Psoas muscle (tissue), 8 donors: Measurements from ENCODE around the gene TBC1D5. TPM values are rescaled to one million over a fixed set of nuclear protein-coding genes. Genes with fewer than 3 reads are reported as not detected.

ENCODE experiments used
- ATAC-seq, 4 donors: fragments of 200-7000 bp; cut with Tn5 transposase; one replicate each; pipeline ENCODE4 v1.9.1; 2020; ENCODE audit warnings: moderate library complexity in 3 of 4, mild to moderate bottlenecking in 2 of 4
- DNase-seq, 2 donors: peaks; one replicate each; pipeline ENCODE4 v3.0.0-alpha.2; 2020
- H3K27ac ChIP-seq: fragments of 200-600 bp; one replicate; pipeline ENCODE4 v1.8.0; 2022
- H3K27me3 ChIP-seq, 3 donors: fragments of 200-600 bp in 1 of 3; one replicate each; pipeline versions ENCODE4 v1.6.1 to v1.8.0; 2013 to 2022; ENCODE audit warnings: low read length in 2 of 3, mild to moderate bottlenecking in 2 of 3, moderate library complexity in 1 of 3; ENCODE audit not compliant: insufficient read depth in 3 of 3
- H3K36me3 ChIP-seq, 2 donors: fragments of 200-600 bp in 1 of 2; one replicate each; pipeline versions ENCODE4 v1.6.1 to v1.8.0; 2013 to 2022; ENCODE audit warnings: low read depth in 1 of 2, mild to moderate bottlenecking in 1 of 2, moderate library complexity in 1 of 2; ENCODE audit not compliant: insufficient read depth in 1 of 2
- H3K4me1 ChIP-seq: fragments of 200-600 bp; one replicate; pipeline ENCODE4 v1.8.0; 2022
- H3K4me3 ChIP-seq: fragments of 200-600 bp; one replicate; pipeline ENCODE4 v1.8.0; 2022; ENCODE audit warnings: mild to moderate bottlenecking
- H3K9me3 ChIP-seq: fragments of 200-600 bp; one replicate; pipeline ENCODE4 v1.8.0; 2022
- WGBS, 3 donors: extraction: QIAGEN DNeasy Blood & Tissue Kit; methylation state at CpG; one replicate each; pipeline versions ENCODE4 v1.1.6 to v1.1.7; 2013; 5-methylcytosine and 5-hydroxymethylcytosine counted together
- intact Hi-C, 2 donors: fragments of 100-400 bp; cut with DNase I; formaldehyde crosslinking; loops; one replicate each; pipeline versions ENCODE4 v1.11.0 to v1.14.2; 2022
- polyA plus RNA-seq, 3 donors: library from polyadenylated mRNA; stranded (reverse); fragments of 200-250 nt; gene quantifications; one replicate each; pipeline ENCODE4 v1.2.3, GENCODE V29; 2013
- total RNA-seq, 4 donors: library from RNA; stranded (reverse); fragmentation: NEBNext Ultra II Directional in 2 of 4; extraction: Animal tissue kit (Norgen Biotek cat#: 25700) in 2 of 4; gene quantifications; one replicate each; pipeline versions ENCODE4 v1.2.1 to v1.2.4, GENCODE V29; 2021 to 2023
- TF ChIP-seq, protein P1 (sequence below): fragments of 200-600 bp; IDR thresholded peaks from one replicate; pipeline ENCODE4 v1.8.0; 2022; ENCODE audit warnings: antibody characterized with exemption
- donor health status: healthy with polysubstance abuse.
- donor health status: DM: no; HTN: no; CAD: no; lungs with moderate emphysema.
- donor health status: Bipolar disorder and iron deficiency.
- donor health status: healthy.
- donor health status: DM: yes; HTN: yes; CAD: no.
- donor health status: DM: no; HTN: no; CAD: no.
- donor health status: DM: no; HTN: no; CAD: no.
- donor health status: DM: yes; HTN: yes; CAD: no.

The TBC1D5 gene
- total and polyA plus RNA-seq, 7 donors = 4.3 to 20.4 (median 13.3) TPM

DNA sequence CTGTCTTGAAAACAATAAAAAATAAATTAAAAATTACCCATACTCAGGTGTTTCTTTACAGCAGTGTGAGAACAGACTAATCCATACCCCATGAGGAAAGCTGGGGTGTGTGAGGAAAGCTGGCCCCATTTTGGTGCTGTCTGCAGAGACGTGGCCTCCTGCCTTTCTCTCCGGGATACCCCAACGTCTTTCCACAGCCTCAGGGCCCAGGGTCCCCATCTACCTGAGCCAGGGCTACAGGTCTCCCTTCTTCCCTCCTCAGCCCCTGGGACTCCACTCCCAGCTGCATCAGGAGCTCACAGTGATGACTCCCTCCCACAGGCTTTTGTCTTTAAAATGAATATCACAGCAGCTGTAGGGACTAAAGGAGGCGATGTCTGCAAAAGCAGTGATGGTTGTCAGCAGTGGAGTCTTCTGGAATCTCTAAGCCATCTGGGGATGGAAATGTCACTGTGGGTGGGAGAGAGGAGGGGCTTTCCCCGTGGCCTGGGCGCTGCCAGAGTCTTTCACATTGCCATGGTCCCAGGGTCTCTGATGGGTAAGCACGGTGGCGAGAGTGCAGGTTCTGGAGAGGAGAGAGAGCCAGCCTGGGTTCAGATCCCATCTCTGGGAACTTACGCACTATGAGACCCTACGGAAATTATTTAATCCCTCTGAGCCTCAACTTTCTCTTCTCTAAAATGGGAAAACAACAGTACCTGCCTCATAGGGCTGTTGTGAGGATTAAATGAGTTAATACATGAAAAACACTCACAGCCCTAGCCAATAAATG is 598.4 kb downstream of the TBC1D5 start:
- Histone ChIP-seq H3K9me3 (no peaks in the 10 kb centered on the region), H3K27me3 (no peaks in the 10 kb centered on the region), H3K27ac (peak overlapping the region; percentile 55), H3K4me1 (peaks cover 15% of the 10 kb centered on the region), H3K4me3 (no peak overlapping the region), H3K36me3 (no peaks in the 10 kb centered on the region)
- WGBS, 3 donors = 80 to 90% (median 84%) methylated on average over 10 of the region's 10 CpGs
- intact Hi-C loops = loop anchor here (5.0 to 10.0 kb wide), 3 partner anchors 48 to 539 kb away; partner anchors contain the start of gene DAZL (in 1 of the 2)
- TF ChIP-seq, protein P1, sequence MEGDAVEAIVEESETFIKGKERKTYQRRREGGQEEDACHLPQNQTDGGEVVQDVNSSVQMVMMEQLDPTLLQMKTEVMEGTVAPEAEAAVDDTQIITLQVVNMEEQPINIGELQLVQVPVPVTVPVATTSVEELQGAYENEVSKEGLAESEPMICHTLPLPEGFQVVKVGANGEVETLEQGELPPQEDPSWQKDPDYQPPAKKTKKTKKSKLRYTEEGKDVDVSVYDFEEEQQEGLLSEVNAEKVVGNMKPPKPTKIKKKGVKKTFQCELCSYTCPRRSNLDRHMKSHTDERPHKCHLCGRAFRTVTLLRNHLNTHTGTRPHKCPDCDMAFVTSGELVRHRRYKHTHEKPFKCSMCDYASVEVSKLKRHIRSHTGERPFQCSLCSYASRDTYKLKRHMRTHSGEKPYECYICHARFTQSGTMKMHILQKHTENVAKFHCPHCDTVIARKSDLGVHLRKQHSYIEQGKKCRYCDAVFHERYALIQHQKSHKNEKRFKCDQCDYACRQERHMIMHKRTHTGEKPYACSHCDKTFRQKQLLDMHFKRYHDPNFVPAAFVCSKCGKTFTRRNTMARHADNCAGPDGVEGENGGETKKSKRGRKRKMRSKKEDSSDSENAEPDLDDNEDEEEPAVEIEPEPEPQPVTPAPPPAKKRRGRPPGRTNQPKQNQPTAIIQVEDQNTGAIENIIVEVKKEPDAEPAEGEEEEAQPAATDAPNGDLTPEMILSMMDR = no peak
- DNase-seq = no peak
- no peak for ATAC-seq

DNA sequence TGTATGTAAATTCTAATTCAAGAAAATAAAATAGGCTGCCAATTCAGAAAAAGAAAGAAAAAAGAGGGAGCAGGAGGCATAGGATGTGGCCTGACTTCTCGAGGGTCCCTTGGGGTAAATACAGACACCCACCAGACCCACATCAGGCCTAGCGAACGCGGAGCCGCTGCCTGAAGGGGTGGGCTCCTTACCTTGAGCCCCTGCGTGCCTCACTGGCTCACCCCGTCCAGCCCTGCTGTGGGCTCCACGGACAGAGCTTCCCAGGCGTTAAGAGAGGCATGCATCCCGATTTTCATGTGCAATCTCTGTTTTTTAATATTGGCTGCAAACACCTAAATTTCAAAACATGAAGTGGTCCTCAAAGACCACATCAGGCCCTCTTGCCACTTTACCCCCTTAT is 599.9 kb downstream of the TBC1D5 start:
- H3K27ac ChIP-seq = no peak overlapping the region
- peaks cover 19% of the 10 kb centered on the region for H3K4me1 ChIP-seq
- H3K9me3 ChIP-seq = no peaks in the 10 kb centered on the region
- H3K27me3 ChIP-seq = no peaks in the 10 kb centered on the region
- intact Hi-C loops = loop anchor here (5.0 to 10.0 kb wide), 3 partner anchors 50 to 538 kb away; partner anchors contain the start of gene DAZL (in 1 of the 2)
- no peak for ATAC-seq
- no peak overlapping the region for H3K4me3 ChIP-seq
- H3K36me3 ChIP-seq = no peaks in the 10 kb centered on the region
- 93 to 95% (median 94%) methylated on average over 10 of the region's 10 CpGs for WGBS, 3 donors
- DNase-seq = peak in 1 of 2 donors; percentile 30
- TF ChIP-seq, protein P1 = no peak

DNA sequence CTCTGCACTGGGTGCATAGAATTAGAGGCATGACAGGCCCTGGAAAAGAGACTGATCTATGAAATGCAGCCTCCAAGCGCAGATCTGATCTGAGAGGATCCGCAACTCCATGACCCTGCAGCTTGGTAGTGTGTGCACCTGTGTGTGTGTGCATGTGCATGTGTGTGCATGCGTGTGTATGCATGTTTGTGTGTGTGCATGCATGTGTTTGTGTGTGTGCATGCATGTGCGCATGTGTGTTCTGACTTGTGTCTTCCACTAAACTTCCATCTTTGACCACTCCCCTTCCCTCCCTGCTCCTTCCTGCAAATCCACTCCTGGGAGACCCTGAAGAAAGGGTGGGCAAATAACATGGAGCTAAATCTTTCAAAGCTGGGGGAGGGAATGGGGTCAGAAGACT is 600.7 kb downstream of the TBC1D5 start:
- intact Hi-C loops = loop anchor here (5.0 to 10.0 kb wide), 3 partner anchors 49 to 537 kb away; partner anchors contain the start of gene DAZL (in 1 of the 2)
- H3K27ac ChIP-seq = peak overlapping the region; percentile 78
- 95 to 96% (median 96%) methylated on average over 4 of the region's 4 CpGs for WGBS, 3 donors

DNA sequence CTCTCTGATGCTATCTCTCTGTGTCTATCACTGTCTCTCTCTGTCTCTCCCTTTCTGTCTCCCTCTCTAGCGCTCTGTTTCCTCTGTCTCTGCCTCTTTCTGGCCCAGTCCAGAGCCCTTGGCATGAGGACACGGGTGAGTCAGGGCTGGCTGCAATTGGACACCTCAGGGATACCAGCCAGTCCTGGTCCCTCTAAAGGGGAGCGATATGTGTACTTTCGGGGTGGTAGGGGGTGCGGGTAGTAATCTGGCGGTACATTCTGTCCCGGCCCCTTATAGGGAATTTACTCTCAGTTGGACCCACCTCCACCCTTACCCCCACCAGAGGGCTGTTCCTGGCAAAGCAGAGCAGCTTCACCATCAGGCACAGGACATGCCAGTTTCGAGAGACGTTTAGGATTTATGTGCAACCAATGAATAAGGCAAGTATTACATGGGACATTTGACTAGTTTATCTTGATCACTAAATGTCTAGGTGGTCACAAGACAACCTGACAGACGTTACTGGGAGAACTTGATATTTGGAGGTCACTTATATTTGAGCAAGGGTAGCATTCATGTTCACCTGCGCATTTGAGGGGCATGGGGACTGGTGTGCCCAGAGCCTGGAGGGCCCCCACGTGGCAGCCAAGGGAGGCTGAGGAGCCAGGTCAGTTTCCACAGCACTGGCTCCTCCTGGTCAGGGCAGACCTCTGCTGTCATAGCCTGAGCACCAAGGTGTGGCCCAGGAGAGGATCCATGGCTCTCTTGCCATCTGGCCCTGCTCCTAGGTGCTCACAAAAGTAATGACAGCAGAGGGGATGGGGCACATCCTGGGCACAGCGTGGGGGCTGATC is 601.5 kb downstream of the TBC1D5 start:
- 27 to 47% (median 30%) methylated on average over 13 of the region's 13 CpGs for WGBS, 3 donors
- peak overlapping the region; percentile 78 for H3K27ac ChIP-seq
- peak; percentile 90 to 93 (median 92) for ATAC-seq

More for the DNA sequence above, 600.7 kb downstream of the TBC1D5 start:
- ATAC-seq = no peak
- TF ChIP-seq, protein P1 = no peak
- no peaks in the 10 kb centered on the region for H3K36me3 ChIP-seq
- peak in 1 of 2 donors; percentile 19 for DNase-seq
- no peaks in the 10 kb centered on the region for H3K9me3 ChIP-seq
- H3K4me3 ChIP-seq = no peak overlapping the region
- H3K4me1 ChIP-seq = peaks cover 19% of the 10 kb centered on the region
- no peaks in the 10 kb centered on the region for H3K27me3 ChIP-seq

More for the DNA sequence above, 601.5 kb downstream of the TBC1D5 start:
- no peaks in the 10 kb centered on the region for H3K36me3 ChIP-seq
- DNase-seq = peak; percentile 70 to 90
- H3K9me3 ChIP-seq = no peaks in the 10 kb centered on the region
- no peaks in the 10 kb centered on the region for H3K27me3 ChIP-seq
- H3K4me1 ChIP-seq = peaks cover 19% of the 10 kb centered on the region
- peak overlapping the region; percentile 60 for H3K4me3 ChIP-seq
- intact Hi-C loops = loop anchor here (5.0 to 10.0 kb wide), 3 partner anchors 49 to 536 kb away; partner anchors contain the start of gene DAZL (in 1 of the 2)
- TF ChIP-seq, protein P1 = peak; percentile 33
